ENCODE results near the gene PKLR. TPM values are rescaled to one million over a fixed set of nuclear protein-coding genes. Genes with fewer than 3 reads are reported as not detected.
A peak's percentile ranks its signal among the peaks of the same experiment; 100 is the strongest.

Gene PKLR
- total and polyA plus RNA-seq, 3 experiments from 2014 or later, result not detected

GRCh38 chr1:155260276-155260675 lies 41.0 kb downstream of the PKLR start:
- no peaks in the 10 kb centered on the region for H3K9me3 Mint-ChIP-seq
- Histone ChIP-seq H3K36me3 (ENCODE audit: insufficient read depth, low read length) (peaks cover 33% of the 10 kb centered on the region), H3K9me3 (ENCODE audit: low read length) (no peaks in the 10 kb centered on the region), H3K4me1 (ENCODE audit: insufficient read depth, low read length) (peaks cover 29% of the 10 kb centered on the region), H3K27ac (ENCODE audit: low read depth, low read length) (no peak overlapping the region), H3K27me3 (ENCODE audit: insufficient read depth, low read length, poor library complexity, severe bottlenecking) (no peaks in the 10 kb centered on the region), H3K4me3 (ENCODE audit: low read length) (no peak overlapping the region)
- H3K27ac Mint-ChIP-seq, result peak overlapping the region in 2 of 8 donors; percentile 75 to 77
- peaks cover 8 to 75% (median 15%) of the 10 kb centered on the region in 3 donors for H3K36me3 Mint-ChIP-seq
- CTCF ChIA-PET, result interaction anchor here (1.1 to 4.4 kb wide), 5 partner anchors 9 to 87 kb away, joined by 3 to 79 read pairs (median 4); partner anchors contain the start of genes CLK2, KRTCAP2 and TRIM46
- peak overlapping the region; percentile 6 to 100 (median 97) for H3K4me3 Mint-ChIP-seq
- no peak for DNase-seq
- H3K4me1 Mint-ChIP-seq, result peaks cover 41 to 60% (median 49%) of the 10 kb centered on the region in 3 donors
- POLR2A ChIA-PET, result no interaction called here
- no peaks in the 10 kb centered on the region for H3K27me3 Mint-ChIP-seq

- no peak for DNase-seq
- H3K4me1 Mint-ChIP-seq, result peaks cover 32 to 44% (median 43%) of the 10 kb centered on the region in 3 donors
- H3K9me3 ChIP-seq (ENCODE audit: low read length), result no peaks in the 10 kb centered on the region
- no peak overlapping the region for H3K4me3 ChIP-seq (ENCODE audit: low read length)
- H3K27ac Mint-ChIP-seq, result peak overlapping the region in 3 of 8 donors; percentile 29 to 62 (median 38)
- POLR2A ChIA-PET, result interaction anchor here (1.1 kb wide), 1 partner anchor 11 kb away, joined by 3 read pairs; no protein-coding TSS in a partner anchor
- no peaks in the 10 kb centered on the region for H3K9me3 Mint-ChIP-seq
- peak overlapping the region; percentile 65 to 84 (median 75) for H3K4me3 Mint-ChIP-seq
- peaks cover 11% of the 10 kb centered on the region for H3K36me3 ChIP-seq (ENCODE audit: insufficient read depth, low read length)
- H3K27me3 Mint-ChIP-seq, result no peaks in the 10 kb centered on the region
- peaks cover 19% of the 10 kb centered on the region for H3K4me1 ChIP-seq (ENCODE audit: insufficient read depth, low read length)
- H3K36me3 Mint-ChIP-seq, result peaks cover 8 to 38% (median 9%) of the 10 kb centered on the region in 3 donors
- CTCF ChIA-PET, result interaction anchor here (0.5 to 2.1 kb wide), 2 partner anchors 17 to 68 kb away, joined by 3 to 6 read pairs; partner anchors contain the start of gene CLK2
- H3K27ac ChIP-seq (ENCODE audit: low read depth, low read length), result no peak overlapping the region
- H3K27me3 ChIP-seq (ENCODE audit: insufficient read depth, low read length, poor library complexity, severe bottlenecking), result no peaks in the 10 kb centered on the region
Measured at GRCh38 chr1:155256058-155256852, 45.0 kb downstream of the PKLR start.

GRCh38 chr1:155255243-155256007 lies 45.8 kb downstream of the PKLR start, which contains the start of gene ENTREP3:
Gene ENTREP3, minus strand, starts transcription at chr1:155255483. Its CDS starts 606 bp downstream, at chr1:155254877.
- Histone ChIP-seq H3K4me3 (ENCODE audit: low read length) (peak within 1 kb of the TSS; percentile 49), H3K27me3 (ENCODE audit: insufficient read depth, low read length, poor library complexity, severe bottlenecking) (no peaks in the 10 kb centered on the region), H3K27ac (ENCODE audit: low read depth, low read length) (peak within 1 kb of the TSS; percentile 51), H3K9me3 (ENCODE audit: low read length) (no peaks in the 10 kb centered on the region), H3K4me1 (ENCODE audit: insufficient read depth, low read length) (peaks cover 11% of the 10 kb centered on the region), H3K36me3 (ENCODE audit: insufficient read depth, low read length) (peaks cover 11% of the 10 kb centered on the region)
- Mint-ChIP-seq H3K36me3 (peaks cover 8 to 32% (median 9%) of the 10 kb centered on the region in 3 donors), H3K4me1 (peaks cover 30 to 42% (median 42%) of the 10 kb centered on the region in 3 donors), H3K9me3 (no peaks in the 10 kb centered on the region), H3K4me3 (peak within 1 kb of the TSS; percentile 68 to 91 (median 80)), H3K27ac (peak within 1 kb of the TSS; percentile 38 to 80 (median 69)), H3K27me3 (no peaks in the 10 kb centered on the region)
- CTCF ChIA-PET, result interaction anchor here (1.0 to 2.1 kb wide), 2 partner anchors 48 to 68 kb away, joined by 4 to 6 read pairs; partner anchors contain the start of gene THBS3
- POLR2A ChIA-PET, result no interaction called here
- DNase-seq, result peak; percentile 58 to 79 (median 68)

- Mint-ChIP-seq H3K27ac (peak overlapping the region in 4 of 8 donors; percentile 38 to 70 (median 54)), H3K9me3 (no peaks in the 10 kb centered on the region), H3K36me3 (peaks cover 6 to 28% (median 8%) of the 10 kb centered on the region in 3 donors), H3K4me1 (peaks cover 26 to 39% (median 38%) of the 10 kb centered on the region in 3 donors), H3K27me3 (no peaks in the 10 kb centered on the region), H3K4me3 (peak overlapping the region in 6 of 7 donors; percentile 75 to 91 (median 82))
- Histone ChIP-seq H3K27me3 (ENCODE audit: insufficient read depth, low read length, poor library complexity, severe bottlenecking) (no peaks in the 10 kb centered on the region), H3K27ac (ENCODE audit: low read depth, low read length) (no peak overlapping the region), H3K9me3 (ENCODE audit: low read length) (no peaks in the 10 kb centered on the region), H3K4me1 (ENCODE audit: insufficient read depth, low read length) (peaks cover 7% of the 10 kb centered on the region), H3K36me3 (ENCODE audit: insufficient read depth, low read length) (peaks cover 11% of the 10 kb centered on the region), H3K4me3 (ENCODE audit: low read length) (peak overlapping the region; percentile 49)
- CTCF ChIA-PET, result interaction anchor here (1.0 kb wide), 1 partner anchor 48 kb away, joined by 4 read pairs; the partner anchor contains the start of gene THBS3
- POLR2A ChIA-PET, result interaction anchor here (0.6 kb wide), 1 partner anchor 62 kb away, joined by 6 read pairs; no protein-coding TSS in a partner anchor
- DNase-seq, result no peak
Measured at GRCh38 chr1:155254714-155255242, 46.5 kb downstream of the PKLR start.

GRCh38 chr1:155254228-155254713 lies 47.0 kb downstream of the PKLR start:
- no peaks in the 10 kb centered on the region for H3K27me3 Mint-ChIP-seq
- ChIA-PET CTCF (interaction anchor here (7.1 kb wide), 1 partner anchor 6 kb away, joined by 79 read pairs; the partner anchor contains the start of gene SCAMP3), POLR2A (interaction anchor here (0.6 kb wide), 1 partner anchor 62 kb away, joined by 6 read pairs; no protein-coding TSS in a partner anchor)
- Histone ChIP-seq H3K27ac (ENCODE audit: low read depth, low read length) (peak overlapping the region; percentile 51), H3K36me3 (ENCODE audit: insufficient read depth, low read length) (peaks cover 11% of the 10 kb centered on the region), H3K4me1 (ENCODE audit: insufficient read depth, low read length) (peaks cover 7% of the 10 kb centered on the region), H3K9me3 (ENCODE audit: low read length) (no peaks in the 10 kb centered on the region), H3K27me3 (ENCODE audit: insufficient read depth, low read length, poor library complexity, severe bottlenecking) (no peaks in the 10 kb centered on the region), H3K4me3 (ENCODE audit: low read length) (no peak overlapping the region)
- H3K4me3 Mint-ChIP-seq, result peak overlapping the region; percentile 44 to 91 (median 77)
- no peak for DNase-seq
- H3K27ac Mint-ChIP-seq, result peak overlapping the region in 6 of 8 donors; percentile 38 to 80 (median 70)
- peaks cover 6 to 26% (median 8%) of the 10 kb centered on the region in 3 donors for H3K36me3 Mint-ChIP-seq
- H3K4me1 Mint-ChIP-seq, result peaks cover 26 to 39% (median 38%) of the 10 kb centered on the region in 3 donors
- no peaks in the 10 kb centered on the region for H3K9me3 Mint-ChIP-seq

GRCh38 chr1:155253797-155254196 lies 47.4 kb downstream of the PKLR start:
- ChIA-PET CTCF (interaction anchor here (6.6 to 7.1 kb wide), 2 partner anchors 7 to 69 kb away, joined by 79 to 116 read pairs; partner anchors contain the start of genes RUSC1 and SCAMP3), POLR2A (interaction anchor here (0.6 kb wide), 1 partner anchor 12 kb away, joined by 4 read pairs; no protein-coding TSS in a partner anchor)
- Histone ChIP-seq H3K4me3 (ENCODE audit: low read length) (no peak overlapping the region), H3K4me1 (ENCODE audit: insufficient read depth, low read length) (peaks cover 7% of the 10 kb centered on the region), H3K9me3 (ENCODE audit: low read length) (no peaks in the 10 kb centered on the region), H3K36me3 (ENCODE audit: insufficient read depth, low read length) (peaks cover 11% of the 10 kb centered on the region), H3K27ac (ENCODE audit: low read depth, low read length) (peak overlapping the region; percentile 51), H3K27me3 (ENCODE audit: insufficient read depth, low read length, poor library complexity, severe bottlenecking) (no peaks in the 10 kb centered on the region)
- Mint-ChIP-seq H3K27ac (peak overlapping the region in 4 of 8 donors; percentile 6 to 80 (median 56)), H3K36me3 (peaks cover 6 to 25% (median 8%) of the 10 kb centered on the region in 3 donors), H3K27me3 (no peaks in the 10 kb centered on the region), H3K4me1 (peaks cover 26 to 39% (median 38%) of the 10 kb centered on the region in 3 donors), H3K9me3 (no peaks in the 10 kb centered on the region), H3K4me3 (peak overlapping the region in 6 of 7 donors; percentile 44 to 84 (median 76))
- no peak for DNase-seq

GRCh38 chr1:155253208-155253607 lies 48.0 kb downstream of the PKLR start:
- peaks cover 7% of the 10 kb centered on the region for H3K4me1 ChIP-seq (ENCODE audit: insufficient read depth, low read length)
- POLR2A ChIA-PET, result interaction anchor here (0.6 kb wide), 1 partner anchor 13 kb away, joined by 4 read pairs; no protein-coding TSS in a partner anchor
- Mint-ChIP-seq H3K4me1 (peaks cover 26 to 39% (median 38%) of the 10 kb centered on the region in 3 donors), H3K36me3 (peaks cover 4 to 19% (median 8%) of the 10 kb centered on the region in 3 donors), H3K9me3 (no peaks in the 10 kb centered on the region), H3K27ac (peak overlapping the region in 2 of 8 donors; percentile 39 to 44), H3K27me3 (no peaks in the 10 kb centered on the region), H3K4me3 (peak overlapping the region in 6 of 7 donors; percentile 29 to 84 (median 76))
- CTCF ChIA-PET, result interaction anchor here (4.4 to 7.1 kb wide), 3 partner anchors 7 to 69 kb away, joined by 64 to 116 read pairs (median 79); partner anchors contain the start of genes CLK2, HCN3, RUSC1 and SCAMP3
- no peak overlapping the region for H3K27ac ChIP-seq (ENCODE audit: low read depth, low read length)
- H3K9me3 ChIP-seq (ENCODE audit: low read length), result no peaks in the 10 kb centered on the region
- DNase-seq, result no peak
- H3K4me3 ChIP-seq (ENCODE audit: low read length), result no peak overlapping the region
- peaks cover 11% of the 10 kb centered on the region for H3K36me3 ChIP-seq (ENCODE audit: insufficient read depth, low read length)
- H3K27me3 ChIP-seq (ENCODE audit: insufficient read depth, low read length, poor library complexity, severe bottlenecking), result no peaks in the 10 kb centered on the region
